ENCODE measurements around the gene KDM3B. TPM values are rescaled to one million over a fixed set of nuclear protein-coding genes. Genes with fewer than 3 reads are reported as not detected.

Gene KDM3B
- total and polyA plus RNA-seq, 2 of the 8 experiments (the other 6 are each of a cell fraction or from before 2014, with no cell fraction given), result 27.1 to 78.1 TPM

DNA sequence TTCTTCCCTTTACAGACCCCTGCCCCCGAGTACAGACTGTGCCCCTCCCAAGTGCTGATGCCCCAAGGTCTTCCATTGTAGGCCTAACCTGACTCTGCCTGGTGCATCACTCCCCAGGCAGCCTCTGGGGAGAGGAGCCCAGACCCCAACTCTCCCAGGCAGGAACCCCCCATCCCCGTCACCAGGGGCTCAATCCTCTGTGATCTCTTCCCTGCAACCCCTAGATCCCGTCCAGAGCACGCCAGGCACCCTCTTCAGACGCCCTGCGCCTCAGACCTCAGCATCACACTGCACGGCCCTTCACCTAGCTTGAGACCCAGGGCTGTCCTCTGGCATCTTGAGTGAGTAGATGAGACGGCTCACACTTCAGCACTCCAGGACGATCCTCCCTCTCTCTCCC lies 106.4 kb downstream of the KDM3B start (continued):
- TF ChIP-seq, protein P1, sequence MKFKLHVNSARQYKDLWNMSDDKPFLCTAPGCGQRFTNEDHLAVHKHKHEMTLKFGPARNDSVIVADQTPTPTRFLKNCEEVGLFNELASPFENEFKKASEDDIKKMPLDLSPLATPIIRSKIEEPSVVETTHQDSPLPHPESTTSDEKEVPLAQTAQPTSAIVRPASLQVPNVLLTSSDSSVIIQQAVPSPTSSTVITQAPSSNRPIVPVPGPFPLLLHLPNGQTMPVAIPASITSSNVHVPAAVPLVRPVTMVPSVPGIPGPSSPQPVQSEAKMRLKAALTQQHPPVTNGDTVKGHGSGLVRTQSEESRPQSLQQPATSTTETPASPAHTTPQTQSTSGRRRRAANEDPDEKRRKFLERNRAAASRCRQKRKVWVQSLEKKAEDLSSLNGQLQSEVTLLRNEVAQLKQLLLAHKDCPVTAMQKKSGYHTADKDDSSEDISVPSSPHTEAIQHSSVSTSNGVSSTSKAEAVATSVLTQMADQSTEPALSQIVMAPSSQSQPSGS (IDR thresholded peaks at IDR 0.05; ENCODE audit: low read length), result no peak
- TF ChIP-seq CBX5 (IDR thresholded peaks at IDR 0.05; ENCODE audit: low read depth, low read length) (no peak), SUZ12 (IDR thresholded peaks at IDR 0.05; ENCODE audit: low read length) (no peak), KDM5A (IDR thresholded peaks at IDR 0.05; ENCODE audit: low read length) (no peak)

Data from H1 (cell line).